Stimulated activated CD8-positive, alpha-beta memory T cell treated with anti-CD3 and anti-CD28 coated beads, Interleukin-12 subunit alpha, Interleukin-12 subunit beta, amount 100 ng/mL, for 4 hours (primary cell): ENCODE results near the gene SLC12A1.

ENCODE experiments used
- DNase-seq: peaks from one replicate; pipeline ENCODE4 v3.0.0-alpha.2; 2020; ENCODE audit warnings: low read depth

Gene SLC12A1

DNA sequence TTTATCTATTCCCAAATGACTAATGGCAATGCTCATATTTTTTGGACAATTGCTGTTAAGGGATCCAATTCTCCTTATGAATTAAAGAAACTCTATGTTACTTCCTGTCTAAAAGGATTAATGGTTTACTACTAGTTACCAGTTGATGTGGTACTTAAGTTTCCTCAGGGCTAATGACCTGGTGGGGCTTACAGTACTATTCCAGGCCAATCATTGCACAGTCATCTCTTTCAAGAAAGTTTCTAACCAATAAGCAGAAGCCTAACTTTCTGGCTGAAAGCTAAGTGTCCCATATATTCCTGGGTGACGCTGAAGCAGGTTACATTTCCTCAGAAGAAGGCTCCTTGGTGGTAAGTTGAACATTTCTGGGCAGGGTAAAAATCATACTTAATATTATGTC is at the start of gene SLC12A1:
TSS of gene SLC12A1 (plus strand) at position 322 of the 400 bp plus-strand sequence. CDS start 1,418 bp downstream, outside the sequence.
- DNase-seq, result no peak

DNA sequence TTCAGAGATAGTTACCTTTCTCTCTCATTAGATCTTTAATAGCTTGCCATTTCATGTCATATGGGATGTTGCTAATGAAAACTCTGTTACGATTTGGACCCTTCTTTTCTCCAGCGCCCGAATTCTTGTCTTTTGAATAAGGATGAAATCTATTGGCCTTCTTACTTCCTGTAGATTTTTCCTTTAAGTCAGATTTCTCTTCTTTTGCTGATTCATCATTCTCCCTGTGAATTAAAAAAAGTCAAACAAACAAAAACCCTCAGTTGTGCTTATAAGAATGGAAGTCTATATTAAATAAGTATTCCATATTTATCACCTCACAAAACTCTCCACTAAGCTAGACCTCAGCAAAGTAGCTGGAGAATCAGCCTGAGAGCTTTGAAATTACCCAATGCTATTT is 37.5 kb upstream of the SLC12A1 start:
- DNase-seq, result no peak

DNA sequence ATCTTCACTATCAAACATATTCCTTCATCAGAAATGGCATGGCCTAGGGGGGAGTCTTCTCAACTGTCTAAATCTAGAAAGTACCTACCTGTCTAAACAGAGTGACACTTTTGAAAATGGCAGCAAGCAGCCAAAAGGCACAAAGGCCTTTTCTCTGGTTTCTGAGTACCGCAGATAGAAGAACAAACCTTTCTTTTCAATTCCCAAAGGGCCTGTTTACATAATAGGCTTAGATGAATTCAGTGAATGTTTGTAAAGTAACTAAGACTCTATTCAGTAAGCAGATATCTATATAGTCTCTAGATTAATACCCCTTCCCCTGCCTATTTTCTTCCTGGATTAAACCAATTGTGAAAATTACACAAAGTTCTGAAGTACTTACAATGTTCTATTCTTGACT is 35.1 kb upstream of the SLC12A1 start:
- DNase-seq, result no peak

DNA sequence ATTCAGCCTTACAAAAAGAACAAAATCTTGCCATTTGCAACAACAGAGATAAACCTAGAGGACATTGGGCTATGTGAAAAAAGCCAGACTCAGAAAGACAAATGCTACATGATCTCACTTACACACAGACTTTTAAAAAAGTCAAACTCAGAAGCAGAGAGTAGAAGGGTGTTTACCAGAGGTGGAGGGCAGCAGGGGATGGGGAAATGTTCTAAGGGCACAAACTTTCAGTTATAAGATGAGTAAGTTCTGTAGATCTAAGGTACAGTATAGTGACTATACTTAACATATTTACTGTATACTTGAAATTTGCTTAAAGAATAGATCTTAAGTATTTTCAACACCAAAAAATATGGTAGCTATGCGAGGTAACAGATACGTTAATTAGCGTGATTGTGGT is 31.0 kb upstream of the SLC12A1 start:
- DNase-seq, result no peak

DNA sequence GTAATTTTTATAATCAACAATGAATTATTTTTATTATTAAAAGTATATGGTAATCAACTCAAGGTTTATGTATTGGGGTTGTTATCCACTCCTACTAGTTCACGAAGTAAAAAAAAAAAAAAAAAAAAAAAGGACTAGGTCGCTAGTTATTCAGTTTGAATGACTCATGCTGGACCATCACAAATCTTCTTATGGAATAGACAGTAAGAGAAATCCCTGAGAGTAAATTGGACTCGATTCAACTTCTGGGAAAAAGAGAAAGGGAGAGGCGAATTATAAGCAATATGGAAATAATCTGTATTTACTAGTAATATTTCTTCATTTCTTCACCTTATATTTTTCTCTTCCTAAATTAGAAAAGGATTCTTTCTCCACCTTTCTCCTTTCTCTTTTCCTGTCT is 30.0 kb upstream of the SLC12A1 start:
- no peak for DNase-seq

DNA sequence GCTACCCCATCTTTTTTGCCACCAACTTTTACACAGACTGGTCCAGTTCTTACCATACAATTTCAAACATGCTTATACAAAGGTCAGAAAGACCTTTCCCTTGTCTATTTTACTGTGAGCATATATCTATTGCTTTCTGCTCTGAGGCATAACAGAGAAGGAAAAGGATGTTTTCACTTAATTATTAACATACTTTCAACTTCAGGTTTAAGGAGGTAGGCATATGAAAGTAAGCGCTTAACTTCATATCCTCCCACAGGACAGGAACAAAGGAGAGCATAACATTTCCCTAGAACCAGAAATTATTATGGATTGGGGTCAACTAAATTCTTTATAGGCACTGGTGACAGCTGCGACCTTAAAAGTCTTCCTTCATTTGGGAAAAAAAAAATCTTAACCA is 29.1 kb upstream of the SLC12A1 start:
- no peak for DNase-seq

DNA sequence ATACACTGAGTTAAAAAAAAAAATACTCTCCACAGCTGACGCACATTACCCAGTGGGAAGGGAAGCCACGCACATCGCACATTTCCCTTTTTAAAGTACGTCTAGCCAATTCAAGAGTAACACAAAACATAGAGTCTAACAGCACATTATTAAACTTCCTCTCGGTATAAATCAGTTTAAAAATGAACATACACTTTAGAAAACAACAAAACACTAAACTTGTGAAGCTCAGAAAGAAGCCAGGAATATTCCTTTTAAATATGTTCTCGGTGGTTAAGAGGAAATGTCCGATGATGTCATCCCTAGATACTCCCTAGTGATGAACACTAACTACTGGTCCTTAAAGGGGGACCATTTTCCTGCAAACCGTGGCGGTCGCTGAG is 28.7 kb upstream of the SLC12A1 start:
- DNase-seq, result no peak

DNA sequence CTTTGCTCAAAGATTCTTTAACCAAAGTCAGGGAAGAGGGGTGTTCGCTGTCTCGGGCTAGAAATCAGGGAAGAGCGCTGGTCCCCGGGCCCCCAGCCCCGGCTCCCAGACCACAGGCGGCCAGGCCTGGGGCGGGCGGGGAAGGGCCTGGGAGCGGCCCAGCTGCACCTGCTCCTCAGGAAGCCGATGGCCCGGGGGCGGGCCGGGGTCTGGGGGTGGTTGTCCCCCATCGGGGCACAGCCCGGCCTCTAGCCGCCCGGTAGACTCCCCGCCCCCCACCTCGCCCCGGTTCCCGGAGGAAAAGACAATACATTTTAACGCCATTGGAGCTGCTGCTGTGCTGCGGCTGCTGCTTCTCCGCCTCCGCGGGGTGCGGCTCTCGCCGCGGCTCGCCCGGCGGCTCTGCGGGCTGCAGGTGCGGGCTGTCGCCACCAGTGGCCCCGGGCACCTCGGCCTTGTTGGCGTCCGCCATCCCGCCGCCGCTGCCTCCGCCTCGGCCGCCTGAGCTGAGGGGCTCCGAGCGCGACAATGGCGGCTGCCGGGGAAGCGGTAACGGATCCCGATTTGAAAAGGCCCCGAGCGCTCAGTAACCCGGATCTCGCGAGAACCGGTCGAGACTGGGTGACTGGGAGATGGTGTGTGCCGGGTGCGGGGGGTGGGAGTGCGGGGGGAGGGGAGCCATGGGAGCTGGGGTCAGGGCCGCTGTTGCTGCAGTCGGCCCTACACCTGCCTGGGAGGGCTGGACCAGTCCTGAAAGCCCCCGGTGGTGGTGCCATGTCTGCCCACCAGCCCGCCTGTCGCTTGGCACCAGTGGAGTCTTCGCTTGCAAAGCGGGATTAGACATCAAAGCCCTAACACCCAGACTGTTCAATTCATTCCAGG is 28.1 kb upstream of the SLC12A1 start, which contains the start of gene MYEF2:
TSS of gene MYEF2 (minus strand) at position 530 of the 882 bp plus-strand sequence. CDS start at position 472, 58 bp downstream.
- DNase-seq, result peak; percentile 34

DNA sequence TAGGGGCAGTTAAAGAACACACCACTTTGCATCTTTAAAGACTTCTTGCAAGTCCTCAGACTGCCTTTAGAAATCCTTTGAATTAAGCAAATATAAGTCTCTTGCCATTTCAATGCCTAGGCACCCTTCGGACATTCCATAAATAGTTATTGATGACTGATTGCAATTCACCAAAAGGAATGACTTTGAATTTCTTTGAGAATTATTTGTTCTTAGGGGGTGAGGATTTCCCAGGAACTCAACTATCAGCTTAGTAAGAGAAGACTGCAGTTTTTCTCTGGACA is 27.5 kb upstream of the SLC12A1 start:
- DNase-seq, result no peak

DNA sequence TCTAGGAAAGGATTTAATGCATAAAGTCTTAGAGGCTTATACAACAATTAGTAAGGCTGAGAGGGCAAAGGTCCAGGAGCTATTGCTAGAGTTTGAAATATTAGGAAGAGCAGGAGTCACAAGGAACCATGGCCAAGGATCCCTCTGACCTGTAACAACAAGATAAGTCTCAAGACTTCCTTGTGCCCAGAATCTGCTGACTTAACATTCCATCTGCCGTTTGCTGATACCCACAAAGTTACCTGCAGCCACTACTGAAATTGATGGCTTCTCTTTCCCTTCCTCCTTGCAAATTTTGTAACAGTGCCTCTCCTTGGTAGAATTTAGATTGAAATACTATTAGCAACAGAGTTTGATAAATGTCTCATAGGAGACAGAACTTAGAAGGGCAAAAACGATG is 23.4 kb upstream of the SLC12A1 start:
- no peak for DNase-seq

DNA sequence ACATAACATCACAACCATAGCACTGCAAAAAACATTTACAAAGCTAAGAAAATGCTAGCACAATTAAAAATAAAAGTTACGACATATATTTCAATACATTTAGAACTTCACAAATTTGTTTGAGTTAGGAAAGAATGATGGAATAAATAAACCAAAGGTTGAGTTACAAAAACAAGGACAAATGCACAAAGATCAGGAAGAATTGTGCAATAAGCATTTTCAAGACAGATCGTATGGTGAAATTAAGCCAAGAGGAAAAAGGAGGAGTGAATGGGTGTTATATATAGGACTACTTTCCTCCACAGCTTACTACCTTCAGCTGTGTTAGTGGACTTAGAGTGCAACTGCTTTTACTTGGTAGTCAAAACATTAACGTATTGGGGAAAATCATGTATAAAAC is 20.6 kb upstream of the SLC12A1 start:
- no peak for DNase-seq

DNA sequence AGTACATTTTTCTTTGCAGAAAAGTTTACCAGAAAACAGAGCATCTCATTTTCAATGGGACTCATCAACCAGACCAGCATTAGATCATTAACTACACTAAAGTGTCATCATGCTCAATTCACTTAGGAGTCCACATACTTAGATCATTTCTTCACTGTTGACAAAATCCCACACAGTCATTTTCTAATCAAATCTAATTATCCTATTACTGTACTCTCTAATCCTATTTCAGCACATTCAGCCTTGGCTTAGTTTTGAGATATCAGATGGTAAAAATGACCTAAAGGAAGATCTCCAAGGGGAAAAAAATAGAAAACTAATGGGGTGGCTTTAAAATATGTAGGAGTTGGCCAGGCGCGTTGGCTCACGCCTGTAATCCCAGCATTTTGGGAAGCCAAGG is 19.8 kb upstream of the SLC12A1 start:
- no peak for DNase-seq

DNA sequence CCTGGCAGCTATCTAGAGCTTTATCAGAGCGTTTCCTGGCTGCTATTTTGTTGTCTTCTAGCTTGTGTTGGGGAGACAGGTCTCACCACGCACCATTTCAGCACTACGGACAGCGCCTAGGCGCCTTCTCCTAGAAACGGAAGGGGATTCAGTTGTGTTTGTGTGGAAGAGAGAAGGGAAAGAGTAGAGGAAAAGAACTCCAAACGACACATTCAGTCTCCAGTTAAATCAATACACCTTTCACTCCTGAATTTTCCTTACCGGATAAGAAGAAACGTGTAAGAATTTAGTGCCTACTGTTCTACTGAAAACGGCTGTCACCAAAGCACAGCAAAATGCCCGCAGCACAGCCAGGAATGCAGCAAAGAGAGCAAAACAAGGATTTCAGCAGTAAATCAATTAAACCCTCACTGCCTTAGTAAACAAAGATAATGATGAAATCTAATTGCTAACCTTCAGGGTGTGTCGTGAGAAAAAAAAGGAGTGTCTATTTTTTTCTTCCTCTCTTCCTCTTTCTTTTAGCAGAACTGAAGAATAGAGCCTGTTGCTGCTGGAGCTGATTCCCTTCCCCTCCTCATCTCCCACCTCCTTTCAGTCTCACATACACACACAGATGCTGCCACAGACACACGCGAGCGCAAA is 15.0 kb upstream of the SLC12A1 start:
- DNase-seq, result no peak

DNA sequence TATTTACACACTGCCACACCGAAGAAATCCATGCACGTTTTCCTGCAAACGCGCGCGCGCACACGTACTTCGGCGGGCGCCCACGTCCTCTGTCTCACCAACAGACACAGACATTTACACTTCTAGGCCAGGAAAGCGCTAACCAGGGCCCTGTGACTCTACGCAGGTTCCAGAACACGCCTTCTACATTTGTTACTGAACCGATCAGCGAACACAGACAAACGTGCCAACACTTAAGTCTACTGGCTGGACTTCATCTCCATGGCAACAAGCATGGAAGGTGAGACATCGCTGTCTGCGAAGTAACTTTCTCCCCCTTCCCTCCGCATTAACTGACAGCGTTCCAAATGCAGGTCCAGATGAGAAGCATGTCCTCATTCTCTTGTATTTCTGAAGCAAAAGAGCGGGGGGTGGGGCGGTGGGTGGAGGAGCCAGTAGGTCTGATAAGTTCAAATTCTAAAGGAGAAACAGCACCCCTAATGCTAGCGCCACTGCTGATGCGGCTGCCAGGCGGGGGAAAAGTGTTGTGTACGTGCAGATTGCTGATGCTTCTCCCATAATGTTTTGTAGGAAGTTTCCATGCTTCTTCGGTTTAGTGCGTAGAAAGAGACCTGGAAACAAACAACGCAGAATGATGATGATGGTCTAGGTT is 14.4 kb upstream of the SLC12A1 start, which contains the start of gene CTXN2:
TSS of gene CTXN2 (plus strand) at position 92 of the 652 bp plus-strand sequence. CDS start 9,636 bp downstream, outside the sequence.
- no peak for DNase-seq

DNA sequence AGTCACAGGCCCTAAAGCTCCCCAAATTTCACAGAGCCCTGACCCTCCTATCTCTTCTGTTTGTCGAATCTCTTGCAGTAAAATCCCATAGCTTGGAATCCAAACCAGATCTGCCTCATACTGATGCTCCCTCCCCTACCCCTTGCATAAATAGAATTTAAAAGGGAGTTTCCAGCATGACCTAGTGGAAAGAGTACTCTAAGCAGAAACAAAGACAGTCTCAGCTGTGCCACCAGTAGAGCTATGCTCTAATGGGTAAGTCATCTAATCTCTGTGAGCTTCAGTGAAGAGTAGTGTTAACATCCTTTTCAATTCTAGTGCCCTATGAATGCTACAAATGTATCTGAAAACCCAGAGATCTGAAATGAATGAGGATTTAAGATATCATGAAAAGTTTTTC is 4.0 kb upstream of the SLC12A1 start:
- DNase-seq, result no peak

DNA sequence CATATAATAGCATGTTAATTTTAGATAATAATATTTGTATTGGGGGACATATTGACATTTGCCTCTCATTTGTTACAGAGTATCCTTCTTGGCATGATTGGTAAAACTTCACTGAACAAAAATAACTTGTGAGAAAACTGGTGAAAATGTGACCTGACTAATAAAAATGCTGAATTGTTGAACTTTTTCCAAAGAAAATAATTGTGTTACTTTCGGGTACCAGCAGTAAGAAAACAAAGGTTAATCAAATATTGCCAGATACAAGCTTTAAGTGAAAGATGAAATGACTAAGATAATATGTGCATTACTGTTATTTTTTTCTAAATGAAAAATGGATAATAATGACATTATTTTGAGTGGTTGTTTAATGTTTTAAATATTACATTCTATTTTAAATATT is 15.2 kb downstream of the SLC12A1 start:
- DNase-seq, result no peak

DNA sequence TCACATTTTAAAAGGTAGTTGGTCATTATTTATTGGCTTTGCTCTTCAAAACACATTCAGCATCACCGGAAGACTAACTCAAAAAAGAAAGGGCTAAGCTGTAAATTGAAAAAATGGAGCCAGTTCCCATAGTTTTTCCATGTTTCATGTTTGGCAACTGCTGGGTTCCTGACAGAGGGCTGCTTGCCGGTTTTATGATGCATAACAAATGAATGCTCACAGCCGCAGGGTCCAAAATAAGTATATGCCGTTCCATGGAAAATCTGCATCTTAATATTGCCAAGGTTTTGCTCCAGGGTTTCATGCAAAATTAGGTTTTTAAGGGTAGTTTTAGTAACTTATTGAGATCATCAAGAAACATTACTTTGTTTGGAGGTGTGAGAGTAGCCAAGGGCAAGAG is 15.8 kb downstream of the SLC12A1 start:
- DNase-seq, result no peak

DNA sequence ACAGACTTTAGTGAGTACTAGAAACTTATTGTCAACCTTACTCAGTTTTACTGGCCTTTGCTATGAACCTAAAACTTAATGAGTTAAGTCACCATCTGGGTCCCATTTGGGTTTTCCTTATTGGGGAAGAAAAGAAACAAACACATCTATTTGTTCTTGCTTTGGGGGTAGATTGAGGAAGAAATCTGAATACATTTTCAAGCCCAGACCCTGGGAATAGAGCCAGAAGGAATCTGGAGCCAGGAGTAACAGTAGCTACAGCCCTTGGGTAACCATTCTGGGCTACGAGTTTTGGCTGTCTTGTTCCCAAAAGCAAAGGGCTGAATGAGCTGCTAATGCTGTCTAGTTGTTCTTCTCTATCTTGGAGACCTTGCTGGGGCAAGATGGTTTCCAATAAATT is 16.5 kb downstream of the SLC12A1 start:
- DNase-seq, result no peak

DNA sequence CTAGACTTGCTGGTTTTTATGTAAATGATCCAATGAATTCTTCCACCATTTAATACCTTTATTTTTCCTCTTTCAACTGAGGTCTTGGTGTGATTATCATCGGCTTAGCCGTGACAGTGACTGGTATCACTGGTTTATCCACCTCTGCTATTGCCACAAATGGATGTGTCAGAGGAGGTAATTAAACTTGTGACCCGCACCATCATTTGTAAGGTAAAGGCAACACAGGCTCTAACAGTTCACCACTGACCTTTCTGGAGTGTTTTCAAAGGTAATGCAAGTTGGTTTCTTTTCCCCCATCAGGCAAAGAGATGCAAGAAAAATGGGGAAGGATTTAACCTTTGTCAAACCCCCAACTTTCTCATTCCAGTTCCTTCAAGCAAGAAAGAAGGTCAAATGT is 19.7 kb downstream of the SLC12A1 start:
- DNase-seq, result no peak

DNA sequence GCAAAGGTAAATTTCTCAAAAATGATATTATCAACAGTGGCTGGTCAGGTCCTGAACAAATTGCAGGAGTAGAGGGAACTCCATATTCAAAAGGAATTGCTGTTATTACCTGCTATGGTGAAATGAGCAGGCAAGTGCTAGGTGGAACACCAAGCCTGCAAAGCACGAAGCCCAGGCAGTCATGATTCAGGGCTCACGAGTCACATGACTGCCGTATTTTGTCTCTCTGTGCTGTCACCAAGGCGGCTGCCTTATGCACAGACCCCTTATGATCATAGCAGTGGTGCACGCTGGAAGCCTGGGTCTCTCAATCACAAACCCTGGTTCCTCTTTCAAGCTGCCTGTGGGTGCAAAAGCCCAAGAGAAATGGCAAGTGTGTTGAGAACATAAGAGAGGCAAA is 24.4 kb downstream of the SLC12A1 start:
- DNase-seq, result no peak

DNA sequence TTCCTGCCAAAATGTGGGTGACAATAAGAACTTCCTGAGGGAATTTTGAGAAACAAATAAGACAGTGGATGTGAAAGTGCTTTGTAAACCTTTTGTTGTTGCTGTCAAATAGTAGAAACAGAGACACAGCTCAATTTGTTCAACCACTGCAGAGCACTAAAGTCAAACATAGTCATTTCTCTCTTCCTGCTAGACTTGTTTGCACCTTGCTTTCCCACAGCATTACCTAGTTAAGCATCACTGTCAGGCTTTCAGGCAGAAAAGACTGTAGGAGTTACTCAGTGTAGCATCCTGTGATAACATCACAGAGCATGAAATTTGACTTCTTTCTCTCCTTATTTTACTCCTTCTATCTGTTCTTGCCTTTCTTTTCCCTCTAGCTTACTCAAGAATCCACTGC is 27.1 kb downstream of the SLC12A1 start:
- DNase-seq, result no peak

DNA sequence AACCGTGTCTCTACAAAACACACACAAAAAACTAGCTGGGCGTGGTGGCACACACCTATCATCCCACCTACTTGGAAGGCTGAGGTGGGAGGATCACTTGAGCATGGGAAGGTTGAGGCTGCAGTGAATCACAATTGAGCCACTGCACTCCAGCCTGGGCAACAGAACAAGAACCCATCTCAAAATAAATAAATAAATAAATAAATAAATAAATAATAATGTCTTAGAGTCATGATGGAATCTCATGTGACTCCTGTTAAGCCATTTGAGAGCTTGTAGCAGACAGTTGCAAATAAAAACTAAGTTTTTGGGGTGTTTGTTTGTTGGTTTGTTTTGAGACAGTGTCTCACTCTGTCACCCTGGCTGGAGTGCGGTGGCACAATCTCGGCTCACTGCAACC is 33.2 kb downstream of the SLC12A1 start:
- no peak for DNase-seq

DNA sequence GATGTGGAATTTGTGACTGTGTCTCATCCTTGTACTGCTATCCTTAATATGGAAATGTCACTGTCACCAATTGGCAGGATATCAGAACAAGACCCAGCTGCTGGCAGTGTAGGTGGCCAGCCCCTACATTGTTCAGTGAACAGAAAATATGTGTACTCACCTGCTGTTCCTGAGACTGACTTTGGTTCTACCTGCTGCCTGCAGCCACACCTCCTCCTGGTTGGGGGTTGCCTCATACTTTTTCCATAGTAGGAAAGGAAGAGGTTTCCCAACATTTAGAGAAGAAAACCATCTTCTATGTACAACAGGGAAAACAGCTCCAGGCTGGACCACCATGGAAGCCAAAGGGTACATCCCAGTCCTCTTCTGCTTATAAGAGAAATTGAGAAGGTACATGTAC is 35.9 kb downstream of the SLC12A1 start:
- no peak for DNase-seq
